GM12878 (cell line): ENCODE results near the gene APLP1. TPM values are rescaled to one million over a fixed set of nuclear protein-coding genes. Genes with fewer than 3 reads are reported as not detected.

Experiments
- ATAC-seq: fragments of 200-7000 bp; cut with Tn5 transposase; 3 replicates; pipeline ENCODE4 v1.9.1; 2020; ENCODE audit warnings: mild to moderate bottlenecking, moderate library complexity
- BruUV-seq: library from RNA; stranded (reverse); fragments of 400-500 nt; replicated peaks from 2 replicates; lab custom pipeline; 2021; lab: Mats Ljungman, UMichigan
- CTCF ChIA-PET: fragments of 300-600 bp; sonication (Branson Sonifier 250); formaldehyde crosslinking; extraction: SDS; loops from one replicate; lab custom pipeline; 2021; ENCODE audit warnings: inconsistent platforms; lab: Yijun Ruan, JAX
- POLR2A ChIA-PET: fragments of 350-600 bp; formaldehyde crosslinking; extraction: SDS; loops from one replicate; lab custom pipeline; 2021; ENCODE audit warnings: inconsistent platforms; lab: Charles Lee
- RAD21 ChIA-PET: fragments of 300-600 bp; sonication (Branson Sonifier 250); formaldehyde crosslinking; loops from one replicate; lab custom pipeline; 2023; ENCODE audit warnings: antibody characterized with exemption; ENCODE audit not compliant: unreplicated experiment; lab: Charles Lee
- SMC1A ChIA-PET: fragments of 300-600 bp; sonication (Branson Sonifier 250); formaldehyde crosslinking; loops from one replicate; lab custom pipeline; 2023; ENCODE audit not compliant: unreplicated experiment, uncharacterized antibody; lab: Charles Lee
- DNase-seq: peaks from one replicate; pipeline ENCODE4 v3.0.0-alpha.2; 2011; ENCODE audit warnings: low read depth, low spot score
- FAIRE-seq: peaks from 3 replicates; lab custom pipeline; 2011; peaks lifted over from hg19 to GRCh38; lab: Jason Lieb, UNC
- H2AFZ ChIP-seq: 2 replicates; pipeline ENCODE4 v1.6.0; 2011; ENCODE audit warnings: low read depth, low read length, control low read depth; ENCODE audit not compliant: control insufficient read depth
- H3K27ac ChIP-seq: 2 replicates; pipeline ENCODE4 v1.5.1; 2011; ENCODE audit warnings: control low read depth; ENCODE audit not compliant: control insufficient read depth, insufficient read depth
- H3K27me3 ChIP-seq, 2 experiments: replicated peaks in 1 of 2; 2 replicates each; pipeline versions ENCODE4 v1.6.0 to v1.6.1; 2011; ENCODE audit warnings: low read length in 1 of 2; ENCODE audit not compliant: control insufficient read depth in 2 of 2, insufficient read depth in 2 of 2
- H3K36me3 ChIP-seq, 2 experiments: 2 replicates each; pipeline ENCODE4 v1.5.1; 2011; ENCODE audit warnings: low read length in 1 of 2; ENCODE audit not compliant: control insufficient read depth in 2 of 2, insufficient read depth in 2 of 2
- H3K4me1 ChIP-seq: 2 replicates; pipeline ENCODE4 v1.6.1; 2011; ENCODE audit warnings: mild to moderate bottlenecking, low read length, moderate library complexity, mixed read lengths; ENCODE audit not compliant: control insufficient read depth, insufficient read depth
- H3K4me2 ChIP-seq: 2 replicates; pipeline ENCODE4 v1.6.0; 2011; ENCODE audit warnings: control low read depth; ENCODE audit not compliant: control insufficient read depth, insufficient read depth
- H3K4me3 ChIP-seq: fragments of 200-600 bp; sonication (generic); 2 replicates; pipeline ENCODE4 v1.5.1; 2016
- H3K79me2 ChIP-seq: 2 replicates; pipeline ENCODE4 v1.6.0; 2011; ENCODE audit warnings: low read length; ENCODE audit not compliant: control insufficient read depth, insufficient read depth
- H3K9ac ChIP-seq: 2 replicates; pipeline ENCODE4 v1.8.0; 2011; ENCODE audit warnings: low read length, control low read depth, mixed read lengths; ENCODE audit not compliant: control insufficient read depth, insufficient read depth
- H3K9me3 ChIP-seq: replicated peaks from 3 replicates; pipeline ENCODE4 v1.5.1; 2011; ENCODE audit warnings: mild to moderate bottlenecking, low read length; ENCODE audit not compliant: control insufficient read depth, insufficient read depth
- H4K20me1 ChIP-seq: 2 replicates; pipeline ENCODE4 v1.6.0; 2011; ENCODE audit not compliant: control insufficient read depth, insufficient read depth
- BMI1 ChIP-seq: fragments of 450-650 bp; IDR thresholded peaks from 2 replicates; pipeline ENCODE4 v1.6.1; 2016; ENCODE audit warnings: mild to moderate bottlenecking, moderate library complexity, borderline replicate concordance
- CHD2 ChIP-seq: IDR thresholded peaks from 2 replicates; pipeline ENCODE4 v1.6.1; 2011; ENCODE audit warnings: low read depth, low read length, improper control_type of control experiment, borderline replicate concordance
- HDAC2 ChIP-seq: fragments of 200-600 bp; sonication (generic); IDR thresholded peaks from 2 replicates; pipeline ENCODE4 v1.6.1; 2017
- RUNX3 ChIP-seq: IDR thresholded peaks from 2 replicates; pipeline ENCODE4 v1.6.1; 2012; ENCODE audit warnings: low read length, inconsistent platforms
- SREBF2 ChIP-seq: IDR thresholded peaks from 2 replicates; pipeline ENCODE4 v1.6.1; 2012; ENCODE audit warnings: mild to moderate bottlenecking, low read length
- WRNIP1 ChIP-seq: IDR thresholded peaks from 2 replicates; pipeline ENCODE4 v1.6.1; 2011; ENCODE audit warnings: low read depth, low read length, improper control_type of control experiment, borderline replicate concordance
- ZZZ3 ChIP-seq: IDR thresholded peaks from 2 replicates; pipeline ENCODE4 v1.6.1; 2011; ENCODE audit warnings: low read depth; ENCODE audit not compliant: control insufficient read depth, insufficient read length
- WGBS: methylation state at CpG from one replicate; pipeline ENCODE4 v1.1.6; 2016; ENCODE audit warnings: low lambda C conversion rate; ENCODE audit not compliant: insufficient replicate concordance, insufficient coverage; ENCODE audit errors: missing lambda C conversion rate; 5-methylcytosine and 5-hydroxymethylcytosine counted together
- in situ Hi-C: fragments of 300-500 bp; cut with MboI; formaldehyde crosslinking; loops from 9 replicates; pipeline ENCODE4 v1.14.3; 2018; ENCODE audit warnings: mixed read lengths
- intact Hi-C: fragments of 100-400 bp; cut with micrococcal nuclease; formaldehyde crosslinking; loops from one replicate; pipeline ENCODE4 v1.14.2; 2022; ENCODE audit not compliant: unreplicated experiment
- polyA plus RNA-seq, 11 experiments: library from polyadenylated mRNA; depleted of rRNA in 4 of 11; unstranded in 6 of 11; stranded (reverse) in 5 of 11; fragments of >200 nt; fragmentation: Nextera tagmentation in 4 of 11; fragmentation: Illumina TruSeq in 1 of 11; extraction: Ambion mirVana in 4 of 11; extraction: Trizol in 1 of 11; gene quantifications; 1 replicate in 1 of 11; 2 replicates in 10 of 11; pipeline versions ENCODE4 v1.2.1 to v1.2.3, GENCODE V29; 2011 to 2016; ENCODE audit warnings: inconsistent platforms in 2 of 11, missing spikeins in 2 of 11, low read depth in 1 of 11
- total RNA-seq, 4 experiments: library from RNA; depleted of rRNA in 3 of 4; stranded (reverse); fragments of >200 nt in 3 of 4; fragmentation: Illumina TruSeq in 1 of 4; extraction: Trizol in 1 of 4; gene quantifications; 2 replicates each; pipeline versions ENCODE4 v1.2.1 to v1.2.3, GENCODE V29; 2013 to 2021
- TF ChIP-seq, protein P1 (sequence below): fragments of 450-650 bp; IDR thresholded peaks from 2 replicates; pipeline ENCODE4 v1.6.1; 2016; ENCODE audit warnings: mild to moderate bottlenecking, moderate library complexity, borderline replicate concordance

Gene APLP1
- total and polyA plus RNA-seq, 10 of the 15 experiments (the other 5 are each of a cell fraction or from before 2014, with no cell fraction given): 0.07 to 2.2 (median 0.91) TPM; not detected in 1

DNA sequence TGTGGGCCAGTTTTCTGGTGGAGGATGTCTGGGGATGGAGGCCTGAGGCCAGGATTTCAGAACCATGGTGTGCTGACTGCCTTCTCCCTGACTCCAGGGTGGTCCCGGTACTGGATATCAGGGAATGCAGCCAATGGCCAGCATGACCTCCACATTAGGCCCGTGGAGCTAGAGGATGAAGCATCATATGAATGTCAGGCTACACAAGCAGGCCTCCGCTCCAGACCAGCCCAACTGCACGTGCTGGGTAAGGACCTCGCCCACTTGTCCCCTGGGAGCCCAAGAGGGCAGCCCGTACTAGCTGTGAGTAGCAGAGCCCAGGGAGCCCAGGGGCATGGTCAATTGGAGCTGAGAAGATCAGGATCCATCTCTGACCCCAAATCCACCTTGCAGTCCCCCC, 10.1 kb upstream of the APLP1 start:
- intact Hi-C loops: no loop called here
- TF ChIP-seq WRNIP1 (no peak), SREBF2 (no peak), ZZZ3 (no peak), CHD2 (no peak), BMI1 (no peak), RUNX3 (no peak), HDAC2 (no peak)
- TF ChIP-seq, protein P1, sequence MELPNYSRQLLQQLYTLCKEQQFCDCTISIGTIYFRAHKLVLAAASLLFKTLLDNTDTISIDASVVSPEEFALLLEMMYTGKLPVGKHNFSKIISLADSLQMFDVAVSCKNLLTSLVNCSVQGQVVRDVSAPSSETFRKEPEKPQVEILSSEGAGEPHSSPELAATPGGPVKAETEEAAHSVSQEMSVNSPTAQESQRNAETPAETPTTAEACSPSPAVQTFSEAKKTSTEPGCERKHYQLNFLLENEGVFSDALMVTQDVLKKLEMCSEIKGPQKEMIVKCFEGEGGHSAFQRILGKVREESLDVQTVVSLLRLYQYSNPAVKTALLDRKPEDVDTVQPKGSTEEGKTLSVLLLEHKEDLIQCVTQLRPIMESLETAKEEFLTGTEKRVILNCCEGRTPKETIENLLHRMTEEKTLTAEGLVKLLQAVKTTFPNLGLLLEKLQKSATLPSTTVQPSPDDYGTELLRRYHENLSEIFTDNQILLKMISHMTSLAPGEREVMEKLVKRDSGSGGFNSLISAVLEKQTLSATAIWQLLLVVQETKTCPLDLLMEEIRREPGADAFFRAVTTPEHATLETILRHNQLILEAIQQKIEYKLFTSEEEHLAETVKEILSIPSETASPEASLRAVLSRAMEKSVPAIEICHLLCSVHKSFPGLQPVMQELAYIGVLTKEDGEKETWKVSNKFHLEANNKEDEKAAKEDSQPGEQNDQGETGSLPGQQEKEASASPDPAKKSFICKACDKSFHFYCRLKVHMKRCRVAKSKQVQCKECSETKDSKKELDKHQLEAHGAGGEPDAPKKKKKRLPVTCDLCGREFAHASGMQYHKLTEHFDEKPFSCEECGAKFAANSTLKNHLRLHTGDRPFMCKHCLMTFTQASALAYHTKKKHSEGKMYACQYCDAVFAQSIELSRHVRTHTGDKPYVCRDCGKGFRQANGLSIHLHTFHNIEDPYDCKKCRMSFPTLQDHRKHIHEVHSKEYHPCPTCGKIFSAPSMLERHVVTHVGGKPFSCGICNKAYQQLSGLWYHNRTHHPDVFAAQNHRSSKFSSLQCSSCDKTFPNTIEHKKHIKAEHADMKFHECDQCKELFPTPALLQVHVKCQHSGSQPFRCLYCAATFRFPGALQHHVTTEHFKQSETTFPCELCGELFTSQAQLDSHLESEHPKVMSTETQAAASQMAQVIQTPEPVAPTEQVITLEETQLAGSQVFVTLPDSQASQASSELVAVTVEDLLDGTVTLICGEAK: no peak
- SMC1A ChIA-PET: no interaction called here
- Histone ChIP-seq H3K9me3 (no peaks in the 10 kb centered on the region), H3K9ac (no peak overlapping the region), H3K79me2 (no peaks in the 10 kb centered on the region), H2AFZ (no peak overlapping the region), H3K4me2 (no peak overlapping the region), H3K4me3 (no peak overlapping the region), H4K20me1 (no peaks in the 10 kb centered on the region), H3K27ac (no peak overlapping the region), H3K4me1 (peaks cover 3% of the 10 kb centered on the region; the same call in 1 of the 2 replicates), H3K36me3 (no peaks in the 10 kb centered on the region), H3K27me3 (peaks cover 14 to 15% of the 10 kb centered on the region in 2 experiments; a peak in 3 of 4 replicates)
- ATAC-seq (no peak), FAIRE-seq (no peak), DNase-seq (no peak)
- POLR2A ChIA-PET: interaction anchor here (0.7 kb wide), 1 partner anchor 72 kb away, joined by 3 read pairs; no protein-coding TSS in a partner anchor
- BruUV-seq: no TSS peak
- 16% methylated on average over 6 of the region's 6 CpGs for WGBS
- in situ Hi-C loops: no loop called here
- CTCF ChIA-PET: no interaction called here
- RAD21 ChIA-PET: no interaction called here
